ENCODE data around the gene C11orf24.
"Not testable (repeated sequence)": the region's sequence is repeated elsewhere in the genome, so short reads cannot be mapped to it uniquely, and the experiment has no call there.

C11orf24 gene

GRCh38 chr11:68251765-68252164 lies 20.0 kb downstream of the C11orf24 start:
- DNase-seq (ENCODE audit: low read depth in 2 of 2), result no peak

- not testable (repeated sequence) for DNase-seq (ENCODE audit: low read depth in 2 of 2)
Observed at GRCh38 chr11:68244912-68245311, 26.9 kb downstream of the C11orf24 start.

GRCh38 chr11:68243847-68244246 lies 27.9 kb downstream of the C11orf24 start:
- DNase-seq (ENCODE audit: low read depth in 2 of 2), result not testable (repeated sequence)

GRCh38 chr11:68242616-68243015 lies 29.2 kb downstream of the C11orf24 start:
- no peak for DNase-seq (ENCODE audit: low read depth in 2 of 2)

- no peak for DNase-seq (ENCODE audit: low read depth in 2 of 2)
Observed at GRCh38 chr11:68231621-68232020, 40.2 kb downstream of the C11orf24 start.

GRCh38 chr11:68229601-68230000 lies 42.2 kb downstream of the C11orf24 start:
- no peak for DNase-seq (ENCODE audit: low read depth in 2 of 2)

GRCh38 chr11:68226421-68226820 lies 45.4 kb downstream of the C11orf24 start:
- DNase-seq (ENCODE audit: low read depth in 2 of 2), result no peak

GRCh38 chr11:68224606-68225005 lies 47.2 kb downstream of the C11orf24 start:
- DNase-seq (ENCODE audit: low read depth in 2 of 2), result no peak

GRCh38 chr11:68223275-68223674 lies 48.5 kb downstream of the C11orf24 start:
- DNase-seq (ENCODE audit: low read depth in 2 of 2), result no peak

- DNase-seq (ENCODE audit: low read depth in 2 of 2), result no peak
Observed at GRCh38 chr11:68221406-68221805, 50.4 kb downstream of the C11orf24 start.

GRCh38 chr11:68216171-68216938 lies 55.4 kb downstream of the C11orf24 start:
- DNase-seq (ENCODE audit: low read depth in 2 of 2), result no peak

- DNase-seq (ENCODE audit: low read depth in 2 of 2), result no peak
Observed at GRCh38 chr11:68215524-68216170, 56.1 kb downstream of the C11orf24 start.

- DNase-seq (ENCODE audit: low read depth in 2 of 2), result no peak
Observed at GRCh38 chr11:68215087-68215445, 56.7 kb downstream of the C11orf24 start.

GRCh38 chr11:68214173-68215086 lies 57.3 kb downstream of the C11orf24 start:
- DNase-seq (ENCODE audit: low read depth in 2 of 2), result no peak

GRCh38 chr11:68213555-68214172 lies 58.1 kb downstream of the C11orf24 start:
- DNase-seq (ENCODE audit: low read depth in 2 of 2), result peak; percentile 59 to 70

GRCh38 chr11:68213135-68213515 lies 58.6 kb downstream of the C11orf24 start, which contains the start of gene KMT5B:
Gene KMT5B, minus strand, starts transcription at chr11:68213296. Its CDS starts 23,220 bp downstream, at chr11:68190076.
- DNase-seq (ENCODE audit: low read depth in 2 of 2), result peak; percentile 23 to 44

- DNase-seq (ENCODE audit: low read depth in 2 of 2), result peak in 1 of 2 donors; percentile 35
Observed at GRCh38 chr11:68212421-68213134, 59.2 kb downstream of the C11orf24 start.

- no peak for DNase-seq (ENCODE audit: low read depth in 2 of 2)
Observed at GRCh38 chr11:68211546-68211945, 60.2 kb downstream of the C11orf24 start.
